GM23338 (cell line): ENCODE measurements around the gene CASK. TPM values are rescaled to one million over a fixed set of nuclear protein-coding genes. Genes with fewer than 3 reads are reported as not detected.

Experiments
- ATAC-seq: fragments of 200-7000 bp; cut with Tn5 transposase; 3 replicates; pipeline ENCODE4 v1.9.1; 2020
- DNase-seq: peaks from one replicate; pipeline ENCODE4 v3.0.0-alpha.2; 2015; ENCODE audit warnings: low spot score
- H2AFZ ChIP-seq: fragments of 200-600 bp; sonication (generic); 2 replicates; pipeline ENCODE4 v1.8.0; 2016; ENCODE audit warnings: antibody characterized with exemption, mild to moderate bottlenecking, moderate library complexity
- H3F3A ChIP-seq: fragments of 200-600 bp; sonication (generic); replicated peaks from 2 replicates; pipeline ENCODE4 v1.8.0; 2017; ENCODE audit warnings: antibody characterized with exemption, mixed run types, low read depth
- H3K27ac ChIP-seq: fragments of 200-600 bp; sonication (generic); 2 replicates; pipeline ENCODE4 v1.6.1; 2016; ENCODE audit warnings: low read depth
- H3K27me3 ChIP-seq: fragments of 200-600 bp; sonication (generic); 2 replicates; pipeline ENCODE4 v1.8.0; 2016; ENCODE audit warnings: mild to moderate bottlenecking, mixed run types, moderate library complexity; ENCODE audit not compliant: insufficient read depth
- H3K36me3 ChIP-seq: fragments of 200-600 bp; sonication (generic); 2 replicates; pipeline ENCODE4 v1.8.0; 2016; ENCODE audit warnings: mild to moderate bottlenecking; ENCODE audit not compliant: insufficient read depth
- H3K4me1 ChIP-seq: fragments of 200-600 bp; sonication (generic); 2 replicates; pipeline ENCODE4 v1.8.0; 2016; ENCODE audit warnings: mild to moderate bottlenecking, moderate library complexity; ENCODE audit not compliant: insufficient read depth
- H3K4me2 ChIP-seq: fragments of 200-600 bp; sonication (generic); 2 replicates; pipeline ENCODE4 v1.7.1; 2017; ENCODE audit warnings: mixed run types
- H3K4me3 ChIP-seq: fragments of 200-600 bp; sonication (generic); 2 replicates; pipeline ENCODE4 v1.6.1; 2016; ENCODE audit warnings: mixed run types
- H3K79me2 ChIP-seq: fragments of 200-600 bp; sonication (generic); replicated peaks from 2 replicates; pipeline ENCODE4 v1.8.0; 2017; ENCODE audit warnings: mild to moderate bottlenecking; ENCODE audit not compliant: insufficient read depth
- H3K9me2 ChIP-seq: fragments of 200-600 bp; sonication (generic); 2 replicates; pipeline ENCODE4 v1.8.0; 2017; ENCODE audit not compliant: insufficient read depth
- H4K20me1 ChIP-seq: fragments of 200-600 bp; sonication (generic); replicated peaks from 2 replicates; pipeline ENCODE4 v1.8.0; 2017; ENCODE audit warnings: mild to moderate bottlenecking; ENCODE audit not compliant: insufficient read depth
- H3K27ac Mint-ChIP-seq: 2 replicates; pipeline ENCODE4 v1.8.0; 2020; ENCODE audit warnings: inconsistent platforms, mild to moderate bottlenecking, moderate library complexity, mixed read lengths
- H3K27me3 Mint-ChIP-seq: 3 replicates; pipeline ENCODE4 v1.8.0; 2022; ENCODE audit warnings: low read depth, mild to moderate bottlenecking, moderate library complexity, mixed read lengths, inconsistent platforms; ENCODE audit not compliant: insufficient read depth, poor library complexity
- H3K36me3 Mint-ChIP-seq: 3 replicates; pipeline ENCODE4 v1.8.0; 2021; ENCODE audit warnings: low read depth, mild to moderate bottlenecking, inconsistent platforms, moderate library complexity, mixed read lengths
- H3K4me1 Mint-ChIP-seq: 3 replicates; pipeline ENCODE4 v1.8.0; 2020; ENCODE audit warnings: mild to moderate bottlenecking, inconsistent platforms, mixed read lengths
- H3K4me3 Mint-ChIP-seq: 3 replicates; pipeline ENCODE4 v1.8.0; 2021; ENCODE audit warnings: moderate library complexity, mild to moderate bottlenecking, inconsistent platforms, mixed read lengths
- H3K9me3 Mint-ChIP-seq: 3 replicates; pipeline ENCODE4 v1.8.0; 2020; ENCODE audit warnings: moderate library complexity, mild to moderate bottlenecking, inconsistent platforms, mixed read lengths
- CTCF ChIP-seq, 2 experiments: fragments of 200-600 bp in 1 of 2; sonication (generic) in 1 of 2; conservative IDR thresholded peaks; 2 replicates each; pipeline versions ENCODE4 v1.5.1 to v1.6.1; 2016 to 2017; ENCODE audit warnings: antibody characterized with exemption in 2 of 2, low read depth in 2 of 2, mild to moderate bottlenecking in 2 of 2, moderate library complexity in 1 of 2
- EZH2 ChIP-seq: fragments of 200-600 bp; sonication (generic); IDR thresholded peaks from one replicate; pipeline ENCODE4 v1.8.0; 2017; ENCODE audit warnings: antibody characterized with exemption, mild to moderate bottlenecking, low read depth; ENCODE audit not compliant: unreplicated experiment
- JUNB ChIP-seq: IDR thresholded peaks from one replicate; pipeline ENCODE4 v1.6.1; 2016; ENCODE audit warnings: antibody characterized with exemption; ENCODE audit not compliant: unreplicated experiment
- NANOG ChIP-seq: IDR thresholded peaks from 2 replicates; pipeline ENCODE4 v1.6.1; 2016; ENCODE audit warnings: antibody characterized with exemption, borderline replicate concordance
- POLR2AphosphoS5 ChIP-seq: IDR thresholded peaks from 2 replicates; pipeline ENCODE4 v1.6.1; 2016; ENCODE audit warnings: antibody characterized with exemption, low read depth
- REST ChIP-seq: IDR thresholded peaks from one replicate; pipeline ENCODE4 v1.6.1; 2018; ENCODE audit warnings: antibody characterized with exemption; ENCODE audit not compliant: unreplicated experiment
- ZNF331 ChIP-seq: fragments of 250-450 bp; sonication (Bioruptor Pico); IDR thresholded peaks from 2 replicates; pipeline ENCODE4 v1.5.0; 2020; ENCODE audit warnings: low read depth, mild to moderate bottlenecking, moderate library complexity
- ZNF462 ChIP-seq: fragments of 250-450 bp; sonication (Bioruptor Pico); IDR thresholded peaks from 2 replicates; pipeline ENCODE4 v1.5.0; 2020; ENCODE audit warnings: mild to moderate bottlenecking, moderate library complexity
- polyA plus RNA-seq: library from polyadenylated mRNA; unstranded; fragments of >200 nt; fragmentation: Nextera tagmentation; extraction: Ambion mirVana; gene quantifications from 2 replicates; pipeline ENCODE4 v1.2.1, GENCODE V29; 2016
- total RNA-seq: library from RNA; depleted of rRNA; stranded (reverse); fragments of >200 nt; shearing (Covaris generic); gene quantifications from 2 replicates; pipeline ENCODE4 v1.2.3, GENCODE V29; 2014

The CASK gene
- total and polyA plus RNA-seq, 2 experiments from 2014 or later = 15.3 to 44.4 TPM

GRCh38 chrX:41870719-41871151 lies 52.6 kb downstream of the CASK start:
- Histone ChIP-seq H3F3A (no peaks in the 10 kb centered on the region), H3K4me1 (no peaks in the 10 kb centered on the region), H3K79me2 (peaks cover 52% of the 10 kb centered on the region), H3K4me2 (no peak overlapping the region), H3K9me2 (no peaks in the 10 kb centered on the region), H2AFZ (no peak overlapping the region), H4K20me1 (no peaks in the 10 kb centered on the region), H3K36me3 (no peaks in the 10 kb centered on the region), H3K4me3 (no peak overlapping the region), H3K27me3 (no peaks in the 10 kb centered on the region), H3K27ac (no peak overlapping the region)
- no peaks in the 10 kb centered on the region for H3K27me3 Mint-ChIP-seq
- DNase-seq = no peak
- no peak overlapping the region for H3K27ac Mint-ChIP-seq
- no peak for ATAC-seq
- H3K4me1 Mint-ChIP-seq = peaks cover 7% of the 10 kb centered on the region; the same call in 1 of the 3 replicates
- TF ChIP-seq ZNF462 (CRISPR knock-in tag) = no peak
- no peak for TF ChIP-seq REST
- TF ChIP-seq POLR2AphosphoS5 = no peak
- TF ChIP-seq JUNB = no peak
- TF ChIP-seq ZNF331 = no peak
- no peak for TF ChIP-seq CTCF (conservative IDR thresholded peaks at IDR 0.05; ENCODE audit: low read depth in 2 of 2)
- no peak for TF ChIP-seq NANOG
- no peak for TF ChIP-seq EZH2
- no peaks in the 10 kb centered on the region for H3K9me3 Mint-ChIP-seq
- H3K4me3 Mint-ChIP-seq = no peak overlapping the region
- no peaks in the 10 kb centered on the region for H3K36me3 Mint-ChIP-seq
